ENCODE results near the gene SFMBT2. TPM values are rescaled to one million over a fixed set of nuclear protein-coding genes. Genes with fewer than 3 reads are reported as not detected.

Gene SFMBT2
- total RNA-seq, 1 experiment from 2014 or later, result 14.3 TPM

- TF ChIP-seq CBFB (CRISPR knock-in tag; IDR thresholded peaks at IDR 0.05; ENCODE audit: low read depth) (no peak), MAX (CRISPR knock-in tag; IDR thresholded peaks at IDR 0.05) (peak; percentile 73; the same call in 1 of the 2 replicates), E2F1 (CRISPR knock-in tag; IDR thresholded peaks at IDR 0.05) (peak; percentile 69; the same call in 1 of the 2 replicates), NR2C2 (CRISPR knock-in tag; IDR thresholded peaks at IDR 0.05) (no peak), ARID4B (CRISPR knock-in tag; IDR thresholded peaks at IDR 0.05; ENCODE audit: borderline replicate concordance) (no peak), HMGXB4 (CRISPR knock-in tag; IDR thresholded peaks at IDR 0.05) (peak; percentile 58; the same call in 1 of the 2 replicates), ZBTB43 (CRISPR knock-in tag; IDR thresholded peaks at IDR 0.05) (0 out of 2 replicates have a peak, but pooled peaks have one; percentile 48), FOXP4 (CRISPR knock-in tag; IDR thresholded peaks at IDR 0.05) (no peak), E2F4 (CRISPR knock-in tag; IDR thresholded peaks at IDR 0.05; ENCODE audit: borderline replicate concordance, low read depth) (0 out of 2 replicates have a peak, but pooled peaks have one; percentile 20), SP1 (CRISPR knock-in tag; conservative IDR thresholded peaks at IDR 0.05) (0 out of 2 replicates have a peak, but pooled peaks have one; percentile 31), E2F5 (CRISPR knock-in tag; IDR thresholded peaks at IDR 0.05) (peak; percentile 44; the same call in 1 of the 2 replicates), FOXK1 (CRISPR knock-in tag; IDR thresholded peaks at IDR 0.05) (peak; percentile 32)
- Mint-ChIP-seq H3K4me1 (peaks cover 36% of the 10 kb centered on the region), H3K27me3 (ENCODE audit: low read depth) (peaks cover 65% of the 10 kb centered on the region), H3K36me3 (no peaks in the 10 kb centered on the region), H3K27ac (no peak overlapping the region), H3K9me3 (no peaks in the 10 kb centered on the region), H3K4me3 (peak overlapping the region; percentile 92)
- ChIA-PET POLR2A (interaction anchor here (0.6 kb wide), 1 partner anchor 21 kb away, joined by 4 read pairs; no protein-coding TSS in a partner anchor), CTCF (interaction anchor here (1.0 to 5.6 kb wide), 5 partner anchors 107 to 489 kb away, joined by 4 to 38 read pairs (median 7); no protein-coding TSS in a partner anchor)
- peak; percentile 59 for DNase-seq (ENCODE audit: low spot score)
- ATAC-seq, result peak; percentile 1; the same call in 1 of the 2 replicates
These were observed 2.4 kb downstream of the SFMBT2 start for GRCh38 chr10:7408291-7409044.
